ENCODE data around the gene CDX1. TPM values are rescaled to one million over a fixed set of nuclear protein-coding genes. Genes with fewer than 3 reads are reported as not detected.

Gene CDX1
- total and polyA plus RNA-seq, 2 of the 8 experiments (the other 6 are each of a cell fraction or from before 2014, with no cell fraction given), result not detected

GRCh38 chr5:150142185-150142958, 24.2 kb upstream of the CDX1 start (continued):
- TF ChIP-seq JUN (IDR thresholded peaks at IDR 0.05; ENCODE audit: low read depth, low read length), result no peak
- no peak for TF ChIP-seq RXRA (IDR thresholded peaks at IDR 0.05; ENCODE audit: insufficient read depth, low read depth, low read length)
- no peak for TF ChIP-seq CEBPB (IDR thresholded peaks at IDR 0.05; ENCODE audit: low read depth, low read length)
- no peak for TF ChIP-seq CBX8 (IDR thresholded peaks at IDR 0.05; ENCODE audit: borderline replicate concordance, low read depth, low read length)

All from H1 (cell line).